ENCODE data around the gene SPRN.

- no peak for TF ChIP-seq POLR2A (IDR thresholded peaks at IDR 0.05; ENCODE audit: low read depth, low read length)
- TF ChIP-seq CTCF (conservative IDR thresholded peaks at IDR 0.05; ENCODE audit: low read depth, low read length), result no peak
- TF ChIP-seq FOS (IDR thresholded peaks at IDR 0.05; ENCODE audit: low read depth, low read length), result no peak
- TF ChIP-seq SMC3 (IDR thresholded peaks at IDR 0.05; ENCODE audit: low read depth, low read length), result no peak
- no peak for TF ChIP-seq RFX5 (IDR thresholded peaks at IDR 0.05; ENCODE audit: low read depth, low read length)
- TF ChIP-seq RAD21 (IDR thresholded peaks at IDR 0.05; ENCODE audit: low read length), result no peak
These were observed 43.4 kb downstream of the SPRN start for GRCh38 chr10:133381036-133381435.

Measured in IMR-90 (cell line).